Central memory CD8-positive, alpha-beta T cell (primary cell): ENCODE results near the gene ABCC3.

Experiments
- ATAC-seq: fragments of 150-1000 bp; cut with Tn5 transposase; replicated peaks from 2 replicates; pipeline ENCODE4 v1.10.0; 2022; ENCODE audit warnings: mild to moderate bottlenecking, moderate FRiP score, moderate number of reproducible peaks; ENCODE audit not compliant: poor library complexity, severe bottlenecking; ENCODE audit errors: extremely low read depth
- DNase-seq, 2 donors: peaks; one replicate each; pipeline ENCODE4 v3.0.0; 2021; ENCODE audit warnings: low spot score in 2 of 2
- H3K27ac Mint-ChIP-seq: one replicate; pipeline ENCODE4 v1.8.0; 2022; ENCODE audit warnings: low read depth, mild to moderate bottlenecking, moderate library complexity, mixed read lengths
- H3K27me3 Mint-ChIP-seq: one replicate; pipeline ENCODE4 v1.8.0; 2022; ENCODE audit warnings: mixed read lengths
- H3K36me3 Mint-ChIP-seq: one replicate; pipeline ENCODE4 v1.8.0; 2022; ENCODE audit warnings: mild to moderate bottlenecking, moderate library complexity, mixed read lengths; ENCODE audit not compliant: insufficient read depth
- H3K4me1 Mint-ChIP-seq: one replicate; pipeline ENCODE4 v1.8.0; 2022; ENCODE audit warnings: mixed read lengths
- H3K4me3 Mint-ChIP-seq: one replicate; pipeline ENCODE4 v1.8.0; 2022; ENCODE audit warnings: mild to moderate bottlenecking, moderate library complexity, mixed read lengths
- H3K9me3 Mint-ChIP-seq: one replicate; pipeline ENCODE4 v1.8.0; 2022; ENCODE audit warnings: mixed read lengths

The ABCC3 gene

DNA sequence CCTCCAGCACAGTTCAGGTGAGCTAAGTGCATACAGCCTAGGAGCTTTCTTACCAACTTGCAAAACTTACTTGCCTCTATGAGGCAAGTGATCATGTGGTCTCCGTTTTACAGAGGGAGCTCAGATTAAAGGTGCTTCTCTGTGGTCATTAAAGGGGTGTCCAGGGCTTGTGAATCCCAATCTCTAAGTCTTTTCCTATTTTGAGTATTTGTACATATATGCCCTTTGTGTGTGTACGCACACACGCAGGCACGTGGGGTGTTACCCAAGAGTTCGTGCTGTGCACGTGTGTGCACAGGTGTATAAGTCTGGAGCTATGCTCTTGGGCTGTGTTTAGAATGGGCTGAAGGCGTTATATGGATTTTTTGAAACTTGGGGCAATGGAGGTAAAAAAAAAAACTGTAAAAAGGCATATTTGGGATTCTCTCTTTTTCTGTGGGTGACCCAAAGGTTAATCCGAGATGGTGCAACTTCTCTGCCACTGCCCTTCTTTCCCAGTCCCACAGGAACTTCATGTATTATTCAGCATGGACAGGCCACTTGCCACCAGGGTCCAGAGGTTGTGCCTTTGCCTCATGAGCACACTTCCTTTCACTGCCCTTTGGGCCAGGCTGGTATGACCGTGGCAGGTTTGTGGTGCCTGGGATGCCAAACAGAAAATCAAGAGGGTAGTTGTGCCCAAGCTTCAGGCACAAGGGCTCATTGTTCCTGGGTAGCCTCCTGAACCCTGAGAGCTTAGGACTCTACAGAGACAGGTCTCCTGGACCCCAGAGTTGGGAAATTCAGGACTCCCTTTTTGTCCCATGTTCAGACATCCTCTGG is 1.5 kb downstream of the ABCC3 start:
- H3K27ac Mint-ChIP-seq = no peak overlapping the region
- DNase-seq (no peak), ATAC-seq (no peak)
- no peaks in the 10 kb centered on the region for H3K4me1 Mint-ChIP-seq
- H3K36me3 Mint-ChIP-seq = no peaks in the 10 kb centered on the region
- no peaks in the 10 kb centered on the region for H3K9me3 Mint-ChIP-seq
- peaks cover 70% of the 10 kb centered on the region for H3K27me3 Mint-ChIP-seq
- no peak overlapping the region for H3K4me3 Mint-ChIP-seq

DNA sequence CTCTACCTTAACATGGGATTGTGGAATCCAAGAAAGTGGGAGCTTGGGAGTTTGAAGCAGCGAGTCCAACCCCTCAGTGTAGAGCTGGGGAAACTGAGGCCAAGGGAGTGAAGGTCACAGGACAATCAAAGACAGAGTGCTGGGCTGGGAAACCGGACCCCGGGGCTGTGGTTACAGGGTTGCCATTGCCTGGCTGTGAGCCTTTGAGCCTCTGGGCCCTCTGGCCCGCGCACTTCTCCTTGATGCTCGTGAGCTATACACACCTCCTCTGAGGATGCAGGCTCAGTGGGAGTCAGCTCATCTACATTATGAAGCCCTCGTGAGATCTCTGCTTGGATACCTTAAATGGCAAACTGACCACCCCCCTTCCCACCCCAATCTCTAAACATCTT is 2.1 kb downstream of the ABCC3 start:
- no peaks in the 10 kb centered on the region for H3K36me3 Mint-ChIP-seq
- ATAC-seq (no peak), DNase-seq (no peak)
- no peaks in the 10 kb centered on the region for H3K4me1 Mint-ChIP-seq
- no peak overlapping the region for H3K4me3 Mint-ChIP-seq
- H3K27ac Mint-ChIP-seq = no peak overlapping the region
- peaks cover 64% of the 10 kb centered on the region for H3K27me3 Mint-ChIP-seq
- no peaks in the 10 kb centered on the region for H3K9me3 Mint-ChIP-seq

- Mint-ChIP-seq H3K27me3 (peaks cover 56% of the 10 kb centered on the region), H3K4me1 (no peaks in the 10 kb centered on the region), H3K4me3 (no peak overlapping the region), H3K9me3 (no peaks in the 10 kb centered on the region), H3K27ac (no peak overlapping the region), H3K36me3 (no peaks in the 10 kb centered on the region)
- ATAC-seq (no peak), DNase-seq (no peak)
These were observed 3.3 kb downstream of the ABCC3 start for GRCh38 chr17:50637829-50638605.

- H3K4me3 Mint-ChIP-seq = no peak overlapping the region
- DNase-seq (no peak), ATAC-seq (no peak)
- no peaks in the 10 kb centered on the region for H3K36me3 Mint-ChIP-seq
- H3K4me1 Mint-ChIP-seq = no peaks in the 10 kb centered on the region
- no peaks in the 10 kb centered on the region for H3K9me3 Mint-ChIP-seq
- H3K27me3 Mint-ChIP-seq = peaks cover 56% of the 10 kb centered on the region
- no peak overlapping the region for H3K27ac Mint-ChIP-seq
These were observed 3.9 kb downstream of the ABCC3 start for GRCh38 chr17:50638606-50638965.

DNA sequence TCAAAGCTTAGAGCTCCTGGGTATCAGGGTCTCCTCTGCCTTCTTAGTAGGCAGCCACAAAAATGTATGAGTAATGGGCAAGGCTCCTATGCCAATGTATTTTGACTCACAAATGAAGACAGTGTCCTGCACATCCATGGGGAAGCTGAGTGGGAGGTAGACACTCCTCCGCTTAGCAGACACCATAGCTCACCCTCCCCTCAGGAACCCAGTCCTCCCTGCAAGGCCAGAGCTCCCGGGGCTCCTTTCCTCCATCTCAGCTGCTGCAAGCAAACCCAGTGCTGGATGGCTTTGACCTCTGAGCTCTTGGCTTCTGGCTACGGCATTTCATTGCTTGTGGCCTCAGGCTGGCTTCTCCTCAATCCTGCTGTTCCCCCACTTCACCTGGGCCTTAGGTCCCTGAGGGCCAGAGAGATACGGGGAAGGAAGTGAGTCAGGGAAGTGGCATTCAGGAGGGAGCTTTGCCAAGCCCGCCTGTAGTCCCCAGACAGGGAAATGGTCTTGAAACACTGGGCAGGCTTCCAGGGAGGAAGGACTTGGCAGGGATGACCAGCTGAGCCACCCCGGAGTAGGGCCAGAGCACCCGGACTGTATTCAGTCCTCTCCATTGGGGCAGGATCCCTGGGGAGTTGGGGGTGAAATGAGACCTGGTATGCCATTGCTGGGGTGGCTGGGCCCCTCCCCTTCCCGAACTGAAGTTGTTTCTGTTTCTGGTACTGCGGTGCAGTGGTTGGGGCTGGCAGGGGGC is 4.5 kb downstream of the ABCC3 start:
- Mint-ChIP-seq H3K4me3 (no peak overlapping the region), H3K27ac (no peak overlapping the region), H3K9me3 (no peaks in the 10 kb centered on the region), H3K4me1 (no peaks in the 10 kb centered on the region), H3K27me3 (peaks cover 56% of the 10 kb centered on the region), H3K36me3 (no peaks in the 10 kb centered on the region)
- no peak for ATAC-seq
- no peak for DNase-seq

GRCh38 chr17:50640686-50641351 is 6.1 kb downstream of the ABCC3 start:
- no peak for DNase-seq

DNA sequence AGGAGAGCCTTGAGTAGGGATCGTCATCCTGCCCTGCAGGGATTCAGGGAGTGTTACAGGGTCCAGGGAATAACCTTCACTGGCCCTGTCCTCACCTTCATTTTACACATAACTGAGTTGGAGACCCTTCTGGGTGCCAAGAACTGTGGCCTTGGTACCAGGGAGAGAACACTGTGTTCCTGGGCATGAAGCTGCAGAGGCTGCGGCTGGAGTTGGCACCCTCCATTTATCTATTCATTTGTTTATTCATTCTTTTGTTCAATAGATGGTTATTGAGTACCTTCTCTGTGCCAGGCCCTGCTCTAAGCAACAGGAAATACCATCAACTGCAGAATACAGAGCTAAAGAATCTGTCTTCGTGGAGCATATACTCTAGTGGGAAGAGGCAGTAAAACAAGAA is 6.7 kb downstream of the ABCC3 start:
- DNase-seq (no peak), ATAC-seq (no peak)
- no peaks in the 10 kb centered on the region for H3K36me3 Mint-ChIP-seq
- H3K4me1 Mint-ChIP-seq = no peaks in the 10 kb centered on the region
- H3K27me3 Mint-ChIP-seq = peaks cover 46% of the 10 kb centered on the region
- no peak overlapping the region for H3K4me3 Mint-ChIP-seq
- H3K9me3 Mint-ChIP-seq = no peaks in the 10 kb centered on the region
- H3K27ac Mint-ChIP-seq = no peak overlapping the region

More at GRCh38 chr17:50640686-50641351, 6.1 kb downstream of the ABCC3 start:
- H3K4me3 Mint-ChIP-seq = no peak overlapping the region
- no peak overlapping the region for H3K27ac Mint-ChIP-seq
- H3K9me3 Mint-ChIP-seq = no peaks in the 10 kb centered on the region
- peaks cover 46% of the 10 kb centered on the region for H3K27me3 Mint-ChIP-seq
- H3K4me1 Mint-ChIP-seq = no peaks in the 10 kb centered on the region
- no peaks in the 10 kb centered on the region for H3K36me3 Mint-ChIP-seq
- ATAC-seq = no peak

DNA sequence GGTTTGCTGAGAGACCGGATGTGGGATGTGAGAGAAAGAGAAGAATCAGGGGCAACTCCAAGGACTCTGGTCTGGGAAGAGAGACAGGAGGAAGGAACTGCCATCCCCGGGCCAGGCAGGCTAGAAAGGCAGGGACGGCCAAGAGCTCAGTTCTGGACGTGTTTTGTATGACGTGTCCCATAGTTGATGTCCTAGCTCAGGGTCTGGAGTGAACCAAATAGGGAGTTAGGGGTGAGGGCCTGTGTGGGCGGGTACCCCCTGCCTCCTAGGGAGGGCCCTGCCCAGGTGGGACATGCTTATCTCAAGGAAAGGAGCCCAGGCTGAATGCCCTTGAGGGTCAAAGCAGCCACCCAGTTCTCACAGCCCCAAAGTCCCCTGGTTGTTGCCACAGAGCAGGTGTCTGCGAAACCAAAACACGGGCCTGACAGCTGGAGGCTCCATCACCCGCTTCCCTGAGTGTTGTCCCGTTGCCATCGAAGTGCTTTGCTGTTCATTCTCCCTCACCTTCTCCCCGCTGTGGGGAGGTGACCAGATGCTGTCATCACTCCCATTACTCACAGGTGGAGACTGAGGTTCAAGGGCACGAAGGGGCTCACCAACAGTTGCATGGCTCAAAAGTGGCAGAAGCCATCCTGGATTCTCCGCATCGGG is 7.5 kb downstream of the ABCC3 start:
- Mint-ChIP-seq H3K4me1 (no peaks in the 10 kb centered on the region), H3K27me3 (peaks cover 46% of the 10 kb centered on the region), H3K4me3 (no peak overlapping the region), H3K36me3 (no peaks in the 10 kb centered on the region), H3K9me3 (no peaks in the 10 kb centered on the region), H3K27ac (no peak overlapping the region)
- DNase-seq (no peak), ATAC-seq (no peak)

- no peaks in the 10 kb centered on the region for H3K9me3 Mint-ChIP-seq
- no peak for ATAC-seq
- H3K27ac Mint-ChIP-seq = no peak overlapping the region
- no peaks in the 10 kb centered on the region for H3K36me3 Mint-ChIP-seq
- H3K4me1 Mint-ChIP-seq = no peaks in the 10 kb centered on the region
- no peak for DNase-seq
- H3K4me3 Mint-ChIP-seq = no peak overlapping the region
- peaks cover 46% of the 10 kb centered on the region for H3K27me3 Mint-ChIP-seq
These were observed 8.3 kb downstream of the ABCC3 start for GRCh38 chr17:50642722-50643656.

GRCh38 chr17:50645748-50646682 is 11.3 kb downstream of the ABCC3 start:
- ATAC-seq = no peak
- H3K27ac Mint-ChIP-seq = no peak overlapping the region
- no peaks in the 10 kb centered on the region for H3K4me1 Mint-ChIP-seq
- peaks cover 41% of the 10 kb centered on the region for H3K27me3 Mint-ChIP-seq
- H3K36me3 Mint-ChIP-seq = no peaks in the 10 kb centered on the region
- no peak for DNase-seq
- H3K9me3 Mint-ChIP-seq = no peaks in the 10 kb centered on the region
- no peak overlapping the region for H3K4me3 Mint-ChIP-seq
